Calu3 (cell line): ENCODE results near the gene APCDD1L. TPM values are rescaled to one million over a fixed set of nuclear protein-coding genes. Genes with fewer than 3 reads are reported as not detected.

ENCODE experiments used
- BruUV-seq: library from RNA; stranded (reverse); fragments of 400-500 nt; replicated peaks from 2 replicates; lab custom pipeline; 2021; lab: Mats Ljungman, UMichigan
- CTCF ChIA-PET: fragments of 300-600 bp; sonication (Branson Sonifier 250); formaldehyde crosslinking; loops from one replicate; lab custom pipeline; 2022; ENCODE audit warnings: antibody characterized with exemption; lab: Charles Lee
- DNase-seq: peaks from one replicate; pipeline ENCODE4 v3.0.0; 2022
- H3K27ac Mint-ChIP-seq: one replicate; pipeline ENCODE4 v1.8.0; 2022; ENCODE audit warnings: mixed read lengths; ENCODE audit not compliant: unreplicated experiment
- H3K27me3 Mint-ChIP-seq: one replicate; pipeline ENCODE4 v1.8.0; 2022; ENCODE audit warnings: mixed read lengths; ENCODE audit not compliant: unreplicated experiment
- H3K36me3 Mint-ChIP-seq: one replicate; pipeline ENCODE4 v1.8.0; 2022; ENCODE audit warnings: mild to moderate bottlenecking, moderate library complexity, mixed read lengths; ENCODE audit not compliant: insufficient read depth, unreplicated experiment
- H3K4me1 Mint-ChIP-seq: one replicate; pipeline ENCODE4 v1.8.0; 2022; ENCODE audit warnings: mild to moderate bottlenecking, low read depth, mixed read lengths; ENCODE audit not compliant: unreplicated experiment
- H3K4me3 Mint-ChIP-seq: one replicate; pipeline ENCODE4 v1.8.0; 2022; ENCODE audit warnings: mild to moderate bottlenecking, low read depth, moderate library complexity, mixed read lengths; ENCODE audit not compliant: unreplicated experiment
- H3K9me3 Mint-ChIP-seq: one replicate; pipeline ENCODE4 v1.8.0; 2022; ENCODE audit warnings: low read depth, mixed read lengths; ENCODE audit not compliant: unreplicated experiment
- intact Hi-C: fragments of 100-400 bp; cut with micrococcal nuclease; formaldehyde crosslinking; loops from one replicate; pipeline ENCODE4 v1.10.0; 2022; ENCODE audit not compliant: unreplicated experiment
- total RNA-seq: library from RNA; stranded (reverse); gene quantifications from 2 replicates; pipeline ENCODE4 v1.2.3, GENCODE V29; 2022
- TF ChIP-seq, protein P1 (sequence below): fragments of 200-600 bp; IDR thresholded peaks from one replicate; pipeline ENCODE4 v1.8.0; 2022; ENCODE audit warnings: antibody characterized with exemption; ENCODE audit not compliant: unreplicated experiment

Gene APCDD1L
- total RNA-seq, 1 experiment from 2014 or later, result not detected

GRCh38 chr20:58523072-58523970 lies 8.1 kb upstream of the APCDD1L start:
- Mint-ChIP-seq H3K27me3 (peaks cover 80% of the 10 kb centered on the region), H3K4me1 (peaks cover 9% of the 10 kb centered on the region), H3K27ac (no peak overlapping the region), H3K9me3 (peaks cover 6% of the 10 kb centered on the region), H3K4me3 (no peak overlapping the region), H3K36me3 (no peaks in the 10 kb centered on the region)
- intact Hi-C loops, result no loop called here
- BruUV-seq, result no TSS peak
- TF ChIP-seq, protein P1, sequence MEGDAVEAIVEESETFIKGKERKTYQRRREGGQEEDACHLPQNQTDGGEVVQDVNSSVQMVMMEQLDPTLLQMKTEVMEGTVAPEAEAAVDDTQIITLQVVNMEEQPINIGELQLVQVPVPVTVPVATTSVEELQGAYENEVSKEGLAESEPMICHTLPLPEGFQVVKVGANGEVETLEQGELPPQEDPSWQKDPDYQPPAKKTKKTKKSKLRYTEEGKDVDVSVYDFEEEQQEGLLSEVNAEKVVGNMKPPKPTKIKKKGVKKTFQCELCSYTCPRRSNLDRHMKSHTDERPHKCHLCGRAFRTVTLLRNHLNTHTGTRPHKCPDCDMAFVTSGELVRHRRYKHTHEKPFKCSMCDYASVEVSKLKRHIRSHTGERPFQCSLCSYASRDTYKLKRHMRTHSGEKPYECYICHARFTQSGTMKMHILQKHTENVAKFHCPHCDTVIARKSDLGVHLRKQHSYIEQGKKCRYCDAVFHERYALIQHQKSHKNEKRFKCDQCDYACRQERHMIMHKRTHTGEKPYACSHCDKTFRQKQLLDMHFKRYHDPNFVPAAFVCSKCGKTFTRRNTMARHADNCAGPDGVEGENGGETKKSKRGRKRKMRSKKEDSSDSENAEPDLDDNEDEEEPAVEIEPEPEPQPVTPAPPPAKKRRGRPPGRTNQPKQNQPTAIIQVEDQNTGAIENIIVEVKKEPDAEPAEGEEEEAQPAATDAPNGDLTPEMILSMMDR, result no peak
- DNase-seq, result no peak
- CTCF ChIA-PET, result no interaction called here

DNA sequence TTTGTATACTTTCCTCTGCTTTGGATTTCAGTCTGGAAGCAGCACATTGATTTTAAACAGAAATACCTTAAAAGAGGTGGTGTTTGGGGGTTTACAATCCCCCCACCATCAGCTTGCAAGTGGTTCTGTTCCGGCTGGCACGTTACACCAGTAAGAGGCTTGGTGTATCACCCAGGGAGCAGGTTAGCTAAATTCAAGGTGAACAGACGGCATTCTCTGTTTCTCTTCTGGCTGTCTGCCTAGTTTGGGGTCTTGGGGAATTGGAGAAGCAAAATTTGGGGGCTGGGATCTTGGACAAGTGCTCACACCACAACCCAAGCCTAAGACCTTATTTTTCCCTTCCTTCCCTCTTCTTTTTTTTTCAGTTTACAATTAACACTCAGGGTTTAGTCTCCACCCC lies 7.5 kb upstream of the APCDD1L start:
- H3K4me1 Mint-ChIP-seq, result peaks cover 9% of the 10 kb centered on the region
- H3K27ac Mint-ChIP-seq, result no peak overlapping the region
- TF ChIP-seq, protein P1, result no peak
- no peak for DNase-seq
- H3K9me3 Mint-ChIP-seq, result peaks cover 6% of the 10 kb centered on the region
- peaks cover 87% of the 10 kb centered on the region for H3K27me3 Mint-ChIP-seq
- intact Hi-C loops, result no loop called here
- H3K36me3 Mint-ChIP-seq, result no peaks in the 10 kb centered on the region
- CTCF ChIA-PET, result no interaction called here
- no TSS peak for BruUV-seq
- no peak overlapping the region for H3K4me3 Mint-ChIP-seq

- no TSS peak for BruUV-seq
- Mint-ChIP-seq H3K27ac (no peak overlapping the region), H3K9me3 (peaks cover 3% of the 10 kb centered on the region), H3K4me1 (peaks cover 9% of the 10 kb centered on the region), H3K27me3 (peaks cover 93% of the 10 kb centered on the region), H3K36me3 (no peaks in the 10 kb centered on the region), H3K4me3 (no peak overlapping the region)
- intact Hi-C loops, result no loop called here
- CTCF ChIA-PET, result no interaction called here
- TF ChIP-seq, protein P1, result no peak
- DNase-seq, result no peak
Observed at GRCh38 chr20:58521763-58522162, 6.6 kb upstream of the APCDD1L start.

- no peaks in the 10 kb centered on the region for H3K9me3 Mint-ChIP-seq
- peaks cover 93% of the 10 kb centered on the region for H3K27me3 Mint-ChIP-seq
- TF ChIP-seq, protein P1, result no peak
- no peak for DNase-seq
- BruUV-seq, result no TSS peak
- no peak overlapping the region for H3K4me3 Mint-ChIP-seq
- H3K4me1 Mint-ChIP-seq, result peaks cover 14% of the 10 kb centered on the region
- no peak overlapping the region for H3K27ac Mint-ChIP-seq
- intact Hi-C loops, result no loop called here
- CTCF ChIA-PET, result interaction anchor here (0.6 kb wide), 1 partner anchor 832 kb away, joined by 3 read pairs; no protein-coding TSS in a partner anchor
- H3K36me3 Mint-ChIP-seq, result no peaks in the 10 kb centered on the region
Observed at GRCh38 chr20:58519940-58520712, 4.9 kb upstream of the APCDD1L start.
